Activated CD4-positive, alpha-beta T cell treated with anti-CD3 and anti-CD28 coated beads, Interleukin-2, amount 10 ng/mL, durations not matched to agents 24 days and 14 days (primary cell): Measurements from ENCODE around the gene PCGF3. TPM values are rescaled to one million over a fixed set of nuclear protein-coding genes. Genes with fewer than 3 reads are reported as not detected.

Source experiments
- DNase-seq: peaks from one replicate; pipeline ENCODE4 v3.0.0; 2022
- H3K27ac Mint-ChIP-seq: one replicate; pipeline ENCODE4 v1.8.0; 2022; ENCODE audit warnings: mild to moderate bottlenecking, mixed read lengths
- H3K27me3 Mint-ChIP-seq: one replicate; pipeline ENCODE4 v1.8.0; 2022; ENCODE audit warnings: mixed read lengths
- H3K36me3 Mint-ChIP-seq: one replicate; pipeline ENCODE4 v1.8.0; 2022; ENCODE audit warnings: low read depth, mild to moderate bottlenecking, mixed read lengths
- H3K4me1 Mint-ChIP-seq: one replicate; pipeline ENCODE4 v1.8.0; 2021; ENCODE audit warnings: mixed read lengths
- H3K4me3 Mint-ChIP-seq: one replicate; pipeline ENCODE4 v1.8.0; 2022; ENCODE audit warnings: mild to moderate bottlenecking, moderate library complexity, mixed read lengths
- H3K9me3 Mint-ChIP-seq: one replicate; pipeline ENCODE4 v1.8.0; 2021; ENCODE audit warnings: mixed read lengths
- intact Hi-C: fragments of 100-400 bp; cut with micrococcal nuclease; formaldehyde crosslinking; loops from one replicate; pipeline ENCODE4 v1.15.1; 2023
- total RNA-seq: library from RNA; stranded (reverse); gene quantifications from 2 replicates; pipeline ENCODE4 v1.2.3, GENCODE V29; 2022

PCGF3 gene
- total RNA-seq, 1 donor from 2014 or later = 34.5 TPM

DNA sequence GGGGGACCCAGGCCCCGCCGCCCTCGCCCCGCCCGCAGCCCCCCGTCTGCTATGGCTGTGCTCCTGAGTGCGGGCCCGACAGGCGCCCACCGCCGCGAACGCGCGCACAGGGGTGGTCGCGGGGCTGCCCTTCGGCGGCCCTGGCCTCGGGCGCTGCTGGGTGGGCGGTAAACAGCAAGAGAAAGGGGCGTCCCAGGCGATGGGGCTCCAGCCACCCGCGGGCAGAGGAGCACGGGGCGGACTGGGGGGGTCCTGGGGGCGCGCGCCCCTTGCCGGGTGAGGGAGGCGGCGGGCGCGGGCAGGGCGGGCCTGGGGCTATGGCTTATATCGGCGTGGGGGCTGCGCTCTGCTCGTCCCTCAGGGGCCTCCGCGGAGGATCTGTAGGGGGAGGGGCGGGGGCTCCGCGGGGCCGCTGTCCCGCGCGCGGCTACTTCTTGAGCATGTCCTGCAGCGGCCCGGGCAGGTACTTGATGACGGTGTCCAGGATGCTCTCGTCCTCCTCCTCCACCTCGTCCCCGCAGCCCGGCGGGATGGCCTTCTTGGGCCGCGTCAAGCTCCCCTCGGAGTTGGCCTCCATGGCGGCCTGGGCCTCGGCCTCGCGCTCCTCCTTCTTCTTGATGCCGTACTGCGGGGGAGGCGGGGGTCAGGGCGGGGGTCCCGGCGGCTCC is 80.6 kb downstream of the PCGF3 start:
- H3K27me3 Mint-ChIP-seq = peaks cover 19% of the 10 kb centered on the region
- intact Hi-C loops = no loop called here
- H3K27ac Mint-ChIP-seq = no peak overlapping the region
- H3K4me1 Mint-ChIP-seq = peaks cover 18% of the 10 kb centered on the region
- DNase-seq = peak; percentile 60
- H3K36me3 Mint-ChIP-seq = no peaks in the 10 kb centered on the region
- no peak overlapping the region for H3K4me3 Mint-ChIP-seq
- H3K9me3 Mint-ChIP-seq = no peaks in the 10 kb centered on the region

DNA sequence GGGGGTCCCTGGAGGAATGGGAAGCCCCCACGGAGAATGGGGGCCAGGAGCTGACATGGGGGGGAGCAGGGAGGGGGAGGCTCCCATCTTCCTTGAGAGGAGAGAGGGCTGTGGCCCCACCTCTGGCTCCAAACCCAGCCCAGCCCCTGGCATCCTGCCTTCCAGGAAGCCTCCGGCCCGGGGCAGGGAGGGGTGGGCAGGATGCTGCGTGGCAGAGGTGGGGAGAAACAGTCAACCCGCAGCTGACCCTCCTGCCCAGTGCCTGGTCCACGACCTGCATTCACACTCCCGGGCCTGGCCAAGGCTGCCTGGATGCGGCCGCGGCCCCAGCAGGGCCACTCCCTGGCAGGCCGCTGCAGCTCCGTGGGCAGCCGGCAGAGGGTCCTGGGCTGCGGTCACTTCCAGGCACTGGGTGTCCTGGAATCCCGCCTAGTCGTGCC is 81.2 kb downstream of the PCGF3 start:
- peaks cover 19% of the 10 kb centered on the region for H3K27me3 Mint-ChIP-seq
- DNase-seq = peak; percentile 68
- H3K4me1 Mint-ChIP-seq = peaks cover 17% of the 10 kb centered on the region
- intact Hi-C loops = no loop called here
- H3K4me3 Mint-ChIP-seq = no peak overlapping the region
- no peak overlapping the region for H3K27ac Mint-ChIP-seq
- H3K9me3 Mint-ChIP-seq = no peaks in the 10 kb centered on the region
- no peaks in the 10 kb centered on the region for H3K36me3 Mint-ChIP-seq

DNA sequence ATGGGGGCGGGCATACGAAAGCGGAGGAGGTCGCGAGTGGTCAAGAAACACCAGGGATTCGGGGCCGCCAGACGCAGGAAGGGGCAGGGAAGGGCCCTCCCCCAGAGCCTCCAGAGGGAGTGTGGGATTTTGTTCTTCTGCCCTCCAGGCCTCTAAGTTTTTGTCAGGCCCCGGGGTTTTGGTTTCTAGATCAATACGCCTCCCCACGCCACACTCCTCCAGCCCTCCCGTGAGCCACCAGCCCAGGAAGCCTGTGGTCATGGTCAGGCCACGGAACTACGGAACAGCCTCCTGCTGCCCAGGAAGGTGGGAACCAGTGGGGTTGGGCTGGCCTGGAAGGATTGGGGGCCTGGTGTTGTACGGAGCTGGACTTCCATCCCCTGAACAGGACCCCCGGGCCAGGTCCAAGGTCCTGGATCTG is 81.9 kb downstream of the PCGF3 start:
- H3K27ac Mint-ChIP-seq = peak overlapping the region; percentile 39
- H3K4me3 Mint-ChIP-seq = peak overlapping the region; percentile 27
- peak; percentile 67 for DNase-seq

DNA sequence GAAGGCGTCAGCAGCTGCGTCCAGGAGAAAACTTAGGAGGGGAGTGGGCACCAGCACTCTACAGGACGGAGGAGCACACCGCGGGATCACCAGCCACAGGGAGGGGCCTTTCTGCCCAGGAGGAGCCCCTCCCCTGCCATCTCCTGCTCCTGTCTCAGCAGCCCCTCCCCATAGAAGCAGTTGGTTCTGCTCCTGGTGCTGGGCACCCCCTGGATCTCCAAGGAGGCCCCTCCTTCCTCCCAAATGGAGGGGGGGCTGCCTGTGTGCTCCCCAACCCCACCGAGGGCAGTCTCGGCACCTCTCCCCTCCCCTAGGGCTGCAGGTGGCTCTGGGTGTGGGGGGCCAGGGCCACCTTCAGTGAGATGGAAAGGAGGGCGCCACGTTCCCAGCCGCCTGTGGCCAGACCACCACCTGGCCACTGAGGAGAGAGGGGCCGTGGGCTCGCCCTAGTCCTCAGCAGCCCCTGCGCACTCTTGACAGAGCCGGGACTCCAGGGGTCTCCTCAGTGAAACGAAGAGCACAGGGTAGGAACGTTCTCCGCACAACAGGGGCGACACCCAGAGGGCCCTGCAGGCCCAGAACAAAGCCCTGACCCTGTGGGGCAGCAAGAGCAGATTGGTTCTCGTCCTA is 82.5 kb downstream of the PCGF3 start:
- Mint-ChIP-seq H3K27ac (no peak overlapping the region), H3K36me3 (peaks cover 3% of the 10 kb centered on the region), H3K9me3 (no peaks in the 10 kb centered on the region), H3K4me1 (peaks cover 13% of the 10 kb centered on the region), H3K27me3 (peaks cover 24% of the 10 kb centered on the region), H3K4me3 (no peak overlapping the region)
- intact Hi-C loops = no loop called here
- DNase-seq = no peak

More for the DNA sequence above, 81.9 kb downstream of the PCGF3 start:
- Mint-ChIP-seq H3K27me3 (peaks cover 19% of the 10 kb centered on the region), H3K36me3 (no peaks in the 10 kb centered on the region), H3K4me1 (peaks cover 11% of the 10 kb centered on the region), H3K9me3 (no peaks in the 10 kb centered on the region)
- intact Hi-C loops = no loop called here

DNA sequence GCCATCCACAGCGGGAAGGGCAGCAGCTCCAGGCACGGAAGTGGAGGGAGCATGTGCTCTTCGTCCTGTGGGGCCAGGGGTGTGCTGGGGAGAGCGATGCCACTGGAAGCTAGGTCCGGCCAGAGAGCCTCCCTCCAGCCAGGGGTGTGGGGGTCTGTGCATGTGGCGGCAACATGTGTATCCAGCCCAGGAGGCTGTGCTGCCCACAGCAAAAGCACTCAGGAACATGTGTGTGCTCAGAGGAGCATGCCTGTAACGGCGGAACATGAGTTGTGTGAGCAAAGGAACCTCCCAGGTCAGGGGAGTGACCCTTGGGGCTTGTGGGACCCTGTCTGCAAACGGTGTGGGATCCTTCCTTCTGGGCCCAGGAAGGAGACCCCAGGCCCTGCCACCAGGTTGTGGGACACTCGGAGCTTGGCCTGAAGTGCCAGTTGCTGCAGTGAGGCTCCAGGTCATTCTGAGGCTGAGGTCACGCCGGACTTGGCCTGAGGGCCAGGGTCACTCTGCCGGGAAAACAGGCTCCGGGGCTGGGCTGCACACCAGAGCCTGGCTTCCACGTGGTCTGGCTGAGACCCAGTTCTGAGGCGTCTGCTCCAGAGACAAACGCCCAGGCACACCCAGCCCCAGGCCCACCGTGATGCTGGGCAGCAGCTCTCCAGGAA is 83.1 kb downstream of the PCGF3 start:
- Mint-ChIP-seq H3K27ac (no peak overlapping the region), H3K36me3 (peaks cover 3% of the 10 kb centered on the region), H3K27me3 (peaks cover 29% of the 10 kb centered on the region), H3K9me3 (no peaks in the 10 kb centered on the region), H3K4me1 (peaks cover 15% of the 10 kb centered on the region), H3K4me3 (no peak overlapping the region)
- no peak for DNase-seq
- intact Hi-C loops = no loop called here

DNA sequence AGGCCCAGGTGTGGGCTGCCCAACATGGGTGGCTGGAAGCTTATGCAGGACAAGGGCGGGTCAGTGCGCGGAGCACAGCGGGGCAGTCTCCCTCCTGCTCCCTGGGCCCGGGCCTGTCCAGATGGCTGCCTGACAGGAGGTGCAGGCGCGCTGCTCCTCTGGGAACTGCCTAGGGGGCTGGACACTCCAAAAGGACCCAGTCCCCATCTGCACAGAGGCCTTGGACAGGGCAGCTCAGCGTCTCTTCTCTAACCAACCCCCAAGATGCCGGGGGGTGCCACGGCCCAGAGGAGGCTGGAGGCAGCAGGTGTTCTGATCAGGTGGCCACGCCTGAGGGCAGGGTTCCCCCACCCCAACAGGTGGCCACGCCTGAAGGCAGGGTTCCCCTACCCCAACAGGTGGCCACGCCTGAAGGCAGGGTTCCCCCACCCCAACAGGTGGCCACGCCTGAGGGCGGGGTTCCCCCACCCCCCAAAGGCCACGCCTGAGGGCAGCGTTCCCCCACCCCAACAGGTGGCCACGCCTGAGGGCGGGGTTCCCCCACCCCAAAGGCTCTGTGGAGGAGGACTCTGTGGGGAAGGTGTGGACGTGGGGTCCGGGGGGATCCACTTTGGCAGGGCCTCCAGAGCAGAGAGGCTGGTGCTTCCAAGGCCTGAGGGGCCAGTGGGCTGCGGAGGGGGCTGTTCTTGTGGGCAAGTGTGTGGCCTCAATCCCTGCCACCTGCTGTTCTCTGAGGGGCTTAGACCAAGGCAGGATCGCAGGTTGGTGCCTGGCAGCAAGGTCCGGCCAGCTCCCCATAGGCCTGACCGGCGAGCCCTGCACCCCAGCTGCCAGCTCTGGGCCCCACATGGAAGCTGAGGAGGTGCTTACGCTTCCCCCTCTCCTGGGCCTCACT is 84.2 kb downstream of the PCGF3 start:
- Mint-ChIP-seq H3K9me3 (no peaks in the 10 kb centered on the region), H3K4me3 (no peak overlapping the region), H3K27me3 (peaks cover 32% of the 10 kb centered on the region), H3K4me1 (peaks cover 19% of the 10 kb centered on the region), H3K36me3 (peaks cover 3% of the 10 kb centered on the region), H3K27ac (no peak overlapping the region)
- no peak for DNase-seq
- intact Hi-C loops = no loop called here

DNA sequence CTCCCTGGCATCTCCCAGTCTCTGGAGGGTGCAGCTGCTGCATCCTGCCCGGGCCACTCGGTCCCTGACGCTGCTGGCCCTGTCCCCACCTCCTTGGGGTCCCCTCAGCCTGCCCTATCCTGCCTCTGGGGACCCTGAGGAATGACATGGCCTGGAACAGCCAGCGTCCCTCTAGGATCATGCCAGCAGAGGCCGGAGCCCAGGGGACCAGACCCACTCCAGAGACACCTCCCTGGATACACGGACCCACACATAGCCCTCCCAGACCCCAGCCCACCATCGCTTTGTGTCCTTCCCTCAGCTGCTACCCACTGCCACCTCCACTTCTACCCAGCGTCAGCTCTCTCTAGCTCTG is 84.8 kb downstream of the PCGF3 start:
- intact Hi-C loops = no loop called here
- Mint-ChIP-seq H3K4me3 (peak overlapping the region; percentile 1), H3K27me3 (peaks cover 29% of the 10 kb centered on the region), H3K4me1 (peaks cover 18% of the 10 kb centered on the region), H3K36me3 (peaks cover 3% of the 10 kb centered on the region), H3K27ac (no peak overlapping the region), H3K9me3 (no peaks in the 10 kb centered on the region)
- DNase-seq = no peak

DNA sequence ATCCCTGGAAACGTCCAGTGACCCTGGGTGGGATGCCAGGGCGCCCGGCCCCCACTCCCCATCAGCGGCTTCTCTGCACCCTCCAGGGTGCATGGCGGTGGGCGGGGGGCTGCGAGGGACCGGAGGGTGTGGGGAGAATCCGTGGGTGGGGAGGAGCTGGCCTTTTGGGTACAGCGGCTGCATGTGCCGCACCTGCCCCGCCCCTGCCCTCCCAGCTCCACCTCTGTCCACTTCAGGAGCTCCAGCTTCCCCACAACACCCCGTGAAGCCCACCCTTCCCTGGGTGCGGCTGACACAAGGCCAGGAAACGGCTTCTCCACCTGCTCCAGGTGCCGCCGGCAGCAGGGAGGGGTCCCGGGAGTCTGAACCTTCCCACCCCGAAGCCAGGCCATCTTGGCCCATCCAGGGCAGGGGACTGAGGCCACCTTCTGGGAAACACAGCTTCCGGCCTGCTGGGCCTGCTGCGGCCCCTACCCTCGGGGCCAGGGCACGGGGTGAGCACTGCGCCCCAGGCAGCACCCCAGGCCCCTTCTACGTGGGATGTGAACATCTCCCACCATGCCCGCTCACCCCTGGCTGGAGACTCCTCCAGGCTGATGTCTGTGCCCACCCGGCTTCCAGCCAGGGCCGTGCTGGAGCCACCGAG is 85.7 kb downstream of the PCGF3 start:
- H3K9me3 Mint-ChIP-seq = no peaks in the 10 kb centered on the region
- DNase-seq = no peak
- H3K36me3 Mint-ChIP-seq = peaks cover 3% of the 10 kb centered on the region
- no peak overlapping the region for H3K27ac Mint-ChIP-seq
- peaks cover 33% of the 10 kb centered on the region for H3K27me3 Mint-ChIP-seq
- intact Hi-C loops = no loop called here
- H3K4me1 Mint-ChIP-seq = peaks cover 18% of the 10 kb centered on the region
- no peak overlapping the region for H3K4me3 Mint-ChIP-seq

DNA sequence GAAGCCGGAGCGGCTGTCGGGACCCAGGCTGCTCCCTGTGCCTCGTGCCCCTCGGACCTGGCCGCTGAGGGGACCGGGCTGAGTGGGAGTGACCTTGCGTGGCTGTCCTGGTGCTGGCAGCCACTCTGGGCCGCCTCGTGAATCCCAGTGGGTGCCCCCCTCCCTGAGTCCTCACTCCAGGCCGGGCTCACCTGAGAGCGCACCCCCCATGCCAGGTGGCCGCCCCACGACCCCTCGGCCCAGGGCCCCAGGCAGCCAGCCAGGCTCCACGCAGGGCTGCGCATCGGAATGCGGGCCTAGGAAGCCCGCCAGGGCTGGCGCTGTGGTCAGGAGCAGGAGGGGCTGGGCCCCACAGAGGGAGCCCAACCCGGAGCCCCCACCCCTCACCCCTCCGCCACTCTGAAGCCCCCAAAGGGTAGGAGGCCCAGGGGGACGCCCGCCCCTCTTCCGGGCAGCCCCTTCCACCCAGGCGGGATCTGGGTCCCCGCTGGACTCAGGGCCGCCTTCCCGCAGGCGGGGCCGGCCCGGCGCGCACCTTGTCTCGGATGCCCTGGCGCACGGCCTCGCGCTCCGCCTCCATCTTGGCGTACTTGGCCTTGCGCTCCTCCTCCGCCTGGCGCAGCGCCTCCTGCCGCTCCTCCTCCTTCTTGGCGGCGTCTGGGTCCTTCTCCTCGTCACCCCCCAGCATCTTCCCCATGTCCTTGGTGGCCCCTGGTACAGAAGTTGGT is 86.4 kb downstream of the PCGF3 start:
- intact Hi-C loops = no loop called here
- Mint-ChIP-seq H3K36me3 (peaks cover 3% of the 10 kb centered on the region), H3K27me3 (peaks cover 40% of the 10 kb centered on the region), H3K4me1 (peaks cover 18% of the 10 kb centered on the region), H3K27ac (peak overlapping the region; percentile 32), H3K9me3 (no peaks in the 10 kb centered on the region), H3K4me3 (peak overlapping the region; percentile 75)
- DNase-seq = peak; percentile 87

DNA sequence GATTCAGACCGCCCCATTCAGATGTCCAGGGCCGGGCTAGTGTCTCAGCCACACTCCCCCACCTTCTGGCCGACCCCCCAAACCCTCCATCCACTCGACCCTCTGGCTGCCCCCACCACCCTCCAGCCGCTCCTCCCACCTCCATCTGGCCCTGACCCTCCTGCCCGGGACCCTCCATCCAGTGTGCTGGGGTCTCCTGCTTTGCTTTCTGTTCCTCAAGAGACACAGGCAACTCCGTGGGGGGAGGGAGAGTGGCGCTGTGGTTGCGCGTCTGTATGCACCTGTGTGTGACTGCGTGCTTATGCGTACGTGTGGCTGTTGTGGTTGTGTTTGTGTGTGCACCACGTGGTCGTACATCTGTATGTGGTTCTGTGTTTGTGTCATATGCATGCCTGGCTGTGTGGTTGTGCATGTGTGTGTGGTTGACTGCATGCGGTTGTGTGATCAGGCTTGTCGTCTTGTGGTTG is 87.0 kb downstream of the PCGF3 start:
- H3K4me1 Mint-ChIP-seq = peaks cover 14% of the 10 kb centered on the region
- H3K27me3 Mint-ChIP-seq = peaks cover 37% of the 10 kb centered on the region
- H3K4me3 Mint-ChIP-seq = peak overlapping the region; percentile 75
- peaks cover 3% of the 10 kb centered on the region for H3K36me3 Mint-ChIP-seq
- DNase-seq = peak; percentile 82
- H3K27ac Mint-ChIP-seq = peak overlapping the region; percentile 86
- H3K9me3 Mint-ChIP-seq = no peaks in the 10 kb centered on the region
- intact Hi-C loops = no loop called here

DNA sequence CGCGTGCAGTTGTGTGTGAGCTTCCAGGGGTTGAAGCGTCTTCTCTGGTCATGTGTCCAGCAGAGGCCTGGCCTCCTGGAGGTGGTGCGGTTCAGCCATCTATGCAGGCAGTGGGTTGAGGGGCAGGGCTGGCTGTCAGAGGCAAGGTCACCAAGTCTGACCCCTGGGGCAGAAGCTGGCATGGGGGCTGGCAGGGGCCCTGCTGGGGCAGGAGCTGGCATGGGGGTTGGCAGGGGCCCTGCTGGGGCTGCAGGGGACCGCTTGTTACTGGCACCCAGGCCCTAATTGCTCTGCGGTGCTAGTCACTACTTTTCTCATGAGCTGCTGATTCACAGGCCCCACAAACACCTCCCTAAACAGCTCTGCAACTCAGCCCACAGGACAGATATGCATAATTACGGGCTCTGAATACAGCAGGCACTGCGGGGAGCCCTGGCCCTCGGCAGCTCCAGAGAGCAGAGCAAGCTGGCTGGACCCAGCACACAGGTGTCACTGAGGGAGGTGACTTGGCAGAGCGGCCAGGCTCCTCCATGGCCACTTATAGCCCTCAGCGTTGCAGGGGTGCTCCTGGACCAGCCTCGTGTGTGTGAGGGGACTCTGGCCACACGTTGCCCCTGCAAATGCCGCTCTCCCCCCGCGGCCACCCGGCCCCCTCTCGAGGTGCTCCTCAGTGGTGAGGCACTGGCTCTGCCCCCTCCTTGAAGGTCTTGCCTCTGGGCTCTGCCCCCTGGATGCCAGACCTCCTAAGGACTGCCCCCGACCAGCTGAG is 87.6 kb downstream of the PCGF3 start:
- peaks cover 37% of the 10 kb centered on the region for H3K27me3 Mint-ChIP-seq
- intact Hi-C loops = no loop called here
- no peak for DNase-seq
- peaks cover 3% of the 10 kb centered on the region for H3K36me3 Mint-ChIP-seq
- no peaks in the 10 kb centered on the region for H3K9me3 Mint-ChIP-seq
- H3K4me1 Mint-ChIP-seq = peaks cover 14% of the 10 kb centered on the region
- H3K4me3 Mint-ChIP-seq = peak overlapping the region; percentile 75
- H3K27ac Mint-ChIP-seq = peak overlapping the region; percentile 86

DNA sequence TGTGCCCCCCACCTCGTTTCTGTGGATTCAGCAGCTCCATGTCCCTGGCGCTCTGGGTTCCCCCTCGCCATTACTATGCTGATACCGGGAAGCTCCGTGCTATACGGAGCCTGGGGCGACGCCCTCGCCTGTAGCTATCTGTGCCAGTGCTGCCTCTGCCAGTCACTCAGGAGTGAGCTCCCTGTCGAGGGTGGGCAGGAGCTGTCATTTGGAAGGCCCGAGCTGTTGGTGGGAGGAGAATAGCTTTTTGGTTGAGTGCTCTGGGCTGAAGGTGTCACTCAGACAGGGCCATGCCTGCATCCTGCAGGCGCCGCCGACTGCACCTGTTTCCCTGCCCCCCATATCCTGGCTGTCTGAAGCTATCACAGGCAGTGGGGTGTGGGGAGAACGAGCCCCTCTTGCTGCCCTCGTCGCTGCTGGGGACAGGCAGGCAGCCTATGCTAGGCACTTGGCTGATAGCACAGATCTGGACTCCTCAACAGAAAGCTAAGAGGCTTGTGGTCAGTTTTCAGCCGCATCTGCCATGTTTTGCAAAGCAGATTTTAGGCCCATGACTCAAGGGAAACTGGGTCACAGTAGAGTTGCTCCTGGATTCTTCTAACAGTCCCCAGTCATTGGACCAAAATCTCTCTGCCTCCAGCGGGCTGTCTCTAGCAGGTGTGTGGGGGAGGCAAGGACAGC is 88.4 kb downstream of the PCGF3 start:
- Mint-ChIP-seq H3K27me3 (peaks cover 37% of the 10 kb centered on the region), H3K4me1 (peaks cover 17% of the 10 kb centered on the region), H3K36me3 (peaks cover 3% of the 10 kb centered on the region), H3K27ac (peak overlapping the region; percentile 29), H3K4me3 (peak overlapping the region; percentile 19), H3K9me3 (no peaks in the 10 kb centered on the region)
- intact Hi-C loops = no loop called here
- DNase-seq = peak; percentile 57
